HUES48 (cell line): ENCODE results near the gene IL22RA2.
"Not testable (repeated sequence)": the region's sequence is repeated elsewhere in the genome, so short reads cannot be mapped to it uniquely, and the experiment has no call there.

Experiments used
- H3K27ac ChIP-seq: one replicate; pipeline ENCODE4 v1.7.0; 2013; ENCODE audit warnings: low read depth, low read length, inconsistent platforms
- H3K27me3 ChIP-seq: 2 replicates; pipeline ENCODE4 v1.6.1; 2013; ENCODE audit warnings: mild to moderate bottlenecking, low read length; ENCODE audit not compliant: control insufficient read depth, insufficient read depth
- H3K36me3 ChIP-seq: 2 replicates; pipeline ENCODE4 v1.6.1; 2013; ENCODE audit warnings: low read length; ENCODE audit not compliant: control insufficient read depth, insufficient read depth
- H3K4me1 ChIP-seq: 2 replicates; pipeline ENCODE4 v1.6.1; 2013; ENCODE audit warnings: mild to moderate bottlenecking, low read length; ENCODE audit not compliant: control insufficient read depth, insufficient read depth
- H3K4me3 ChIP-seq: 2 replicates; pipeline ENCODE4 v1.5.1; 2013; ENCODE audit warnings: mild to moderate bottlenecking, low read depth, low read length
- H3K9ac ChIP-seq: 2 replicates; pipeline ENCODE4 v1.6.1; 2013; ENCODE audit warnings: mild to moderate bottlenecking, low read depth, low read length, moderate library complexity
- H3K9me3 ChIP-seq: 2 replicates; pipeline ENCODE4 v1.6.1; 2013; ENCODE audit warnings: low read length; ENCODE audit not compliant: control insufficient read depth, insufficient read depth

The IL22RA2 gene

GRCh38 chr6:137173501-137173900 lies at the start of gene IL22RA2:
Gene IL22RA2 (minus strand): TSS chr6:137173644. CDS start chr6:137161749, 11,895 bp downstream.
- H3K36me3 ChIP-seq: no peaks in the 10 kb centered on the region
- H3K27ac ChIP-seq: no peak within 1 kb of the TSS
- H3K4me3 ChIP-seq: 0 out of 2 replicates have a peak within 1 kb of the TSS, but pooled peaks have one; percentile 2
- H3K27me3 ChIP-seq: no peaks in the 10 kb centered on the region
- H3K9ac ChIP-seq: no peak within 1 kb of the TSS
- peaks cover 22% of the 10 kb centered on the region for H3K9me3 ChIP-seq
- H3K4me1 ChIP-seq: peaks cover 14% of the 10 kb centered on the region

- peaks cover 22% of the 10 kb centered on the region for H3K4me1 ChIP-seq
- no peaks in the 10 kb centered on the region for H3K27me3 ChIP-seq
- H3K9me3 ChIP-seq: no peaks in the 10 kb centered on the region
- H3K27ac ChIP-seq: no peak overlapping the region
- no peaks in the 10 kb centered on the region for H3K36me3 ChIP-seq
- no peak overlapping the region for H3K4me3 ChIP-seq
- no peak overlapping the region for H3K9ac ChIP-seq
Measured at GRCh38 chr6:137222381-137222780, 48.9 kb upstream of the IL22RA2 start.

- peaks cover 22% of the 10 kb centered on the region for H3K4me1 ChIP-seq
- no peaks in the 10 kb centered on the region for H3K27me3 ChIP-seq
- H3K9ac ChIP-seq: no peak overlapping the region
- peak overlapping the region; percentile 98 for H3K4me3 ChIP-seq
- H3K9me3 ChIP-seq: no peaks in the 10 kb centered on the region
- H3K36me3 ChIP-seq: no peaks in the 10 kb centered on the region
- H3K27ac ChIP-seq: peak overlapping the region; percentile 87
Measured at GRCh38 chr6:137219664-137220252, 46.3 kb upstream of the IL22RA2 start.

GRCh38 chr6:137218917-137219663 lies 45.6 kb upstream of the IL22RA2 start, which contains the start of gene IFNGR1:
Gene IFNGR1 (minus strand): TSS chr6:137219385. CDS start chr6:137219327, 58 bp downstream.
- Histone ChIP-seq H3K4me1 (peaks cover 22% of the 10 kb centered on the region), H3K36me3 (no peaks in the 10 kb centered on the region), H3K9me3 (no peaks in the 10 kb centered on the region), H3K4me3 (peak within 1 kb of the TSS; percentile 98), H3K27me3 (no peaks in the 10 kb centered on the region), H3K9ac (peak within 1 kb of the TSS; percentile 93), H3K27ac (peak within 1 kb of the TSS; percentile 96)

- peak overlapping the region; percentile 98 for H3K4me3 ChIP-seq
- peaks cover 22% of the 10 kb centered on the region for H3K4me1 ChIP-seq
- H3K9me3 ChIP-seq: no peaks in the 10 kb centered on the region
- no peaks in the 10 kb centered on the region for H3K27me3 ChIP-seq
- H3K9ac ChIP-seq: peak overlapping the region; percentile 93
- peak overlapping the region; percentile 96 for H3K27ac ChIP-seq
- no peaks in the 10 kb centered on the region for H3K36me3 ChIP-seq
Measured at GRCh38 chr6:137218473-137218916, 45.1 kb upstream of the IL22RA2 start.

- Histone ChIP-seq H3K27me3 (no peaks in the 10 kb centered on the region), H3K9ac (no peak overlapping the region), H3K36me3 (no peaks in the 10 kb centered on the region), H3K9me3 (no peaks in the 10 kb centered on the region), H3K4me3 (peak overlapping the region; percentile 98), H3K27ac (no peak overlapping the region), H3K4me1 (peaks cover 22% of the 10 kb centered on the region)
Measured at GRCh38 chr6:137217801-137218472, 44.5 kb upstream of the IL22RA2 start.

- no peaks in the 10 kb centered on the region for H3K9me3 ChIP-seq
- H3K27ac ChIP-seq: no peak overlapping the region
- no peaks in the 10 kb centered on the region for H3K27me3 ChIP-seq
- H3K9ac ChIP-seq: no peak overlapping the region
- peaks cover 22% of the 10 kb centered on the region for H3K4me1 ChIP-seq
- no peak overlapping the region for H3K4me3 ChIP-seq
- no peaks in the 10 kb centered on the region for H3K36me3 ChIP-seq
Measured at GRCh38 chr6:137216875-137217553, 43.6 kb upstream of the IL22RA2 start.

GRCh38 chr6:137216106-137216505 lies 42.7 kb upstream of the IL22RA2 start:
- H3K9me3 ChIP-seq: 0 out of 2 replicates have a peak, but pooled peaks cover 1% of the 10 kb centered on the region
- no peak overlapping the region for H3K9ac ChIP-seq
- H3K27me3 ChIP-seq: no peaks in the 10 kb centered on the region
- H3K36me3 ChIP-seq: no peaks in the 10 kb centered on the region
- H3K4me3 ChIP-seq: no peak overlapping the region
- H3K27ac ChIP-seq: no peak overlapping the region
- peaks cover 22% of the 10 kb centered on the region for H3K4me1 ChIP-seq

- not testable (repeated sequence) for H3K27me3 ChIP-seq, H3K36me3 ChIP-seq, H3K9me3 ChIP-seq, H3K27ac ChIP-seq, H3K4me3 ChIP-seq, H3K9ac ChIP-seq
- H3K4me1 ChIP-seq: peaks cover 22% of the 10 kb centered on the region
Measured at GRCh38 chr6:137215630-137216029, 42.2 kb upstream of the IL22RA2 start.

- H3K27ac ChIP-seq: no peak overlapping the region
- peaks cover 20% of the 10 kb centered on the region for H3K4me1 ChIP-seq
- no peaks in the 10 kb centered on the region for H3K36me3 ChIP-seq
- H3K27me3 ChIP-seq: no peaks in the 10 kb centered on the region
- no peak overlapping the region for H3K9ac ChIP-seq
- H3K9me3 ChIP-seq: 0 out of 2 replicates have a peak, but pooled peaks cover 6% of the 10 kb centered on the region
- H3K4me3 ChIP-seq: no peak overlapping the region
Measured at GRCh38 chr6:137214931-137215330, 41.5 kb upstream of the IL22RA2 start.
